HFFc6 (cell line): ENCODE measurements around the gene TMEM181. TPM values are rescaled to one million over a fixed set of nuclear protein-coding genes. Genes with fewer than 3 reads are reported as not detected.
A peak's percentile ranks its signal among the peaks of the same experiment; 100 is the strongest.

Experiments
- DNase-seq: peaks from one replicate; pipeline ENCODE4 v3.0.0-alpha.2; 2018
- H3K27ac Mint-ChIP-seq: 2 replicates; pipeline ENCODE4 v1.8.0; 2020; ENCODE audit warnings: mild to moderate bottlenecking, mixed read lengths
- H3K27me3 Mint-ChIP-seq: 2 replicates; pipeline ENCODE4 v1.8.0; 2021; ENCODE audit warnings: mild to moderate bottlenecking, moderate library complexity, mixed read lengths; ENCODE audit not compliant: insufficient read depth
- H3K36me3 Mint-ChIP-seq: 2 replicates; pipeline ENCODE4 v1.8.0; 2021; ENCODE audit warnings: low read depth, mixed read lengths
- H3K4me1 Mint-ChIP-seq: 2 replicates; pipeline ENCODE4 v1.8.0; 2020; ENCODE audit warnings: low read depth, mixed read lengths
- H3K4me3 Mint-ChIP-seq: 2 replicates; pipeline ENCODE4 v1.8.0; 2020; ENCODE audit warnings: mild to moderate bottlenecking, moderate library complexity, mixed read lengths
- H3K9me3 Mint-ChIP-seq: 2 replicates; pipeline ENCODE4 v1.8.0; 2020; ENCODE audit warnings: mild to moderate bottlenecking, mixed read lengths
- CTCF ChIP-seq: fragments of 200-600 bp; sonication (generic); IDR thresholded peaks from 2 replicates; pipeline ENCODE4 v1.5.0; 2021; ENCODE audit warnings: antibody characterized with exemption, mild to moderate bottlenecking
- total RNA-seq, 6 experiments: library from RNA; stranded (reverse); fragmentation: NEBNext Ultra II Directional; extraction: Animal tissue kit (Norgen Biotek cat#: 25700); gene quantifications; 2 replicates in 1 of 6; 3 replicates in 5 of 6; pipeline ENCODE4 v1.2.3, GENCODE V29; 2021

The TMEM181 gene
- total RNA-seq, 6 experiments from 2014 or later, result 25.8 to 37.8 (median 30.1) TPM

DNA sequence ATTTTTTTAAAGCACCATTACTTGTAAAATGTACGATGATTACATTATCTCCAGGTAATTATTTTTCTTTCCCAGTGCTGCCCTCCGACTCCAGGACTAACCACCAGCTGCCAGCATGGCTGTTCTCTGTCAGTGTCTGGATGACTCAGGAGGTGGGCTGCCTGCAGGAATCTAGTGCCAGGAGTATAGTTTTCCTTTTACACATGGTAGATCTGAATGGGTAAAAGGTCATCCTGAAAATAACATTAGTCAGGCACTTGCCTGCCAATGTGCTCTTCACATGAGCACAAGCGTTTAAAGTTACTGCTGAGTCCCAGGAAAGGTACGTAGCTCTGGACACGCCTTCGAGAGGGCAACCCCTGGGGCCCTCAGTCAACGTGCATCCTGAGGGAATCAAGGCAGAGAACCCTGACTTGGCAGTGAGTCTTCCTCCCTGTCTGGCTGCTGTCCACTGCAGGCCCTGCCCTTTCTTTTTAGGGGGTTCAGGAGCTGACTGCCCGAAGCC is 82.3 kb downstream of the TMEM181 start:
- Mint-ChIP-seq H3K4me1 (peaks cover 71% of the 10 kb centered on the region), H3K27ac (peak overlapping the region; percentile 96), H3K4me3 (peak overlapping the region; percentile 98), H3K9me3 (no peaks in the 10 kb centered on the region), H3K27me3 (peaks cover 2% of the 10 kb centered on the region; the same call in 1 of the 2 replicates), H3K36me3 (peaks cover 38% of the 10 kb centered on the region)
- no peak for TF ChIP-seq CTCF
- DNase-seq, result peak; percentile 96

DNA sequence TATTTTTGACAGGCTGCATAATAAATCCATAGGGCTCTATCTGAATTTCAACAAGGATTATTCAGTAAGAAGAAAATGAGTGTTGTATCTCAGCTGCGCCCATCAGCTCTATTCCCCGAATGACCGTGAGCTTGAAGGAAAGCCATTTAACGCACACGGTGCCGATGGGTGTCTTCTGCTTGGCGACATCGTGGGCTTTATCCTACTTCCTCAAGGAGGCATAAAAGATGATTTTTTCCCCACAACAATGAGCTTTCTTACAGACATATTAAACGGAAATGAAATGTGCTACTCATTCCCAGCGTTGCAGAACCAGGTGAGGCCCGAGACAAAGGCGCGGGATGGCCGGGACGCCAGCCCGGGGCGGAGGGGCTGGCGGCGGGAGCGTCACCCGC is 83.9 kb downstream of the TMEM181 start:
- no peak for DNase-seq
- Mint-ChIP-seq H3K27me3 (peaks cover 2% of the 10 kb centered on the region; the same call in 1 of the 2 replicates), H3K9me3 (no peaks in the 10 kb centered on the region), H3K4me3 (peak overlapping the region; percentile 98), H3K36me3 (peaks cover 36% of the 10 kb centered on the region), H3K4me1 (peaks cover 80% of the 10 kb centered on the region), H3K27ac (peak overlapping the region; percentile 96)
- no peak for TF ChIP-seq CTCF

DNA sequence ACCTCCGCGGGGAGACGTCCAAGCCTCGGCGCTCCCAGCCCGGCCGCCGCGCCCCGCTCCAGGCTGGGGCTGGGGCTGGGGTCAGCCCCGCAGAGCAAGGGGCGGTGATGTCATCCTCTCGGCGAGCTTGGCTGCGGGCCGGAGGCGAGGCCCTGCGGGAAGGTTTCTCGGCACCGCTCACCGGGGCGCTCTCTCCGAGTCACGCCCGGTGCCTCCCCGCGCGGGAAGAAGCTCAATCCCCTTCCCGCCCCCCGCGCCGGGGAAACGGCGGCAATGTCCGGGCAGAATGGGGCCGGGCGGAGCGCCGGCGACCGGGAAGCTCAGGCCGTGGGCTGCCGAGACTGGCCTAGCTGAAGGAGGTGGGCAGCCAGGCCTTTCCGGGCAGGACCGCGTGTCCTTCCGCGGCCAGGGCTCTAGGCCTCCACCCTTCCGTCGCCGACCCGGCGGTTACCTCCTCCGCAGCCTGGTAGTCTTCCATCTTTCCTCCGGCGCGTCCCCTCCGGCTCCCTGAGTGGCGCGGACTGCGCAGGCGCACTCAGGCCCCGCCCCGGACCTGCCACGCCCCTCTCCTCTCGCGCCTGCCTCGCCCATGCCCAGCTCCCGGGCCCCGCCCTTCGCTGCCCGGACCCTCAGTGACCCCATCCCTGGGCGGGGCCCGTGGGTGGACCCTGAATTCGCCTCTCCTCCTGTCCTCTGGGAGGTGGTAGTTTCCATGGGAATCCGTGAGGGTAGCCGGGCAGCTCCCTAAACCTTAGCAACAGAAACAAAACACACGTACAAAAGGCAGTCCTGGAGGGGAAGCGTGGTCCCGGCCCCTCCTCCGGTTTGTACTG is 84.6 kb downstream of the TMEM181 start, which contains the start of gene DYNLT1:
TSS of gene DYNLT1 (minus strand) at position 513 of the 833 bp plus-strand sequence. CDS start at position 478, 35 bp downstream.
- Mint-ChIP-seq H3K9me3 (no peaks in the 10 kb centered on the region), H3K4me1 (peaks cover 81% of the 10 kb centered on the region), H3K27me3 (peaks cover 2% of the 10 kb centered on the region; the same call in 1 of the 2 replicates), H3K36me3 (peaks cover 35% of the 10 kb centered on the region), H3K4me3 (peak within 1 kb of the TSS; percentile 98), H3K27ac (peak within 1 kb of the TSS; percentile 96)
- DNase-seq, result peak; percentile 89
- no peak for TF ChIP-seq CTCF

DNA sequence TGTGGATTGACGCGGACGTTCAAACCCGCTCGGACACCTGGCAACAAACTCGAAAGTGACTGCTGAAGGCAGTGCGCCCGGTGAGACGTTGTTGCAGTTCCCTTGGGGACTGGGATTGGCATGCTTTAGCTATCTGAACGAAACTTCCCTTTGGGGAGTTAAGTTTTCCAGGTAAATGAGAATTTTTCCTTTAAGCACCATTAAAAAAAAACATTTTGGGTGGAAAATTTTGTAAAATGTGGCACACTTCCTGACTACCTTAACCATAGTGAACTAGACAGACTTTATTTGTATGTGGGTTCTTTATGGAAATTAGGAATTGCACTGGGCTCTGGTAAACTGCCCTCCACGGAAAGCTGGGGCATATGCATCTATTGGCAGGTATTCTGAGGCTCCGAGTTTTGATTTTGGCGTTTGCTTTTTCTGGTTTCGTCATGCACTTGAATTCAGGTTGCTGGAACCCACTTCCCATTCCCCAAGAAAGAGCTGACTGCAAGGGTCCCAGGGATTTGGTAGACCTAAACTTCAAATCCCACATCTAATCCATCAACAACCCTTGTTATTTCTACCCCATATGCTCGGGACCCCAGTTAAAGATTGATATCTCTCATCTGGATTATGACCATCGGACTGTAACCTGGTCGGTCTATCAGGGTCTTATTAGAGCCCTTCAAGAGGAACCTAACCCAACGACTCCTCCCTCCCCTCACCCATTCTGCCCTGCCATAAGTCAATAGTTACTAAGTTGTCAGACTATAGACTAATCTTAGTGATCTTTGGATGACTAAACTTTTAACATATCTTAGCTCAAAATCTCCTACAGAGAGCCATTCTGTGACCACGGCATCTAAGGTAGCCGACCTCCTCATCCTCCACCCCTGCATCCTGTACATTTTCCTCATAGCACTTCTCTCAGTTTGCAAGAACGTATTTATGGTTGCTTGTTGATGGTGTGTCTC is 85.5 kb downstream of the TMEM181 start:
- peak overlapping the region; percentile 92 for H3K4me3 Mint-ChIP-seq
- H3K27ac Mint-ChIP-seq, result peak overlapping the region; percentile 89
- H3K4me1 Mint-ChIP-seq, result peaks cover 81% of the 10 kb centered on the region
- no peak for DNase-seq
- no peaks in the 10 kb centered on the region for H3K9me3 Mint-ChIP-seq
- TF ChIP-seq CTCF, result no peak
- peaks cover 2% of the 10 kb centered on the region; the same call in 1 of the 2 replicates for H3K27me3 Mint-ChIP-seq
- H3K36me3 Mint-ChIP-seq, result peaks cover 27% of the 10 kb centered on the region
